NCI-H774 (cell line): ENCODE results near the gene FARP2.
"Not testable (repeated sequence)": the region's sequence is repeated elsewhere in the genome, so short reads cannot be mapped to it uniquely, and the experiment has no call there.

ENCODE experiments used
- DNase-seq: peaks from one replicate; lab custom pipeline; 2025; lab: John Stamatoyannopoulos, UW

FARP2 gene

DNA sequence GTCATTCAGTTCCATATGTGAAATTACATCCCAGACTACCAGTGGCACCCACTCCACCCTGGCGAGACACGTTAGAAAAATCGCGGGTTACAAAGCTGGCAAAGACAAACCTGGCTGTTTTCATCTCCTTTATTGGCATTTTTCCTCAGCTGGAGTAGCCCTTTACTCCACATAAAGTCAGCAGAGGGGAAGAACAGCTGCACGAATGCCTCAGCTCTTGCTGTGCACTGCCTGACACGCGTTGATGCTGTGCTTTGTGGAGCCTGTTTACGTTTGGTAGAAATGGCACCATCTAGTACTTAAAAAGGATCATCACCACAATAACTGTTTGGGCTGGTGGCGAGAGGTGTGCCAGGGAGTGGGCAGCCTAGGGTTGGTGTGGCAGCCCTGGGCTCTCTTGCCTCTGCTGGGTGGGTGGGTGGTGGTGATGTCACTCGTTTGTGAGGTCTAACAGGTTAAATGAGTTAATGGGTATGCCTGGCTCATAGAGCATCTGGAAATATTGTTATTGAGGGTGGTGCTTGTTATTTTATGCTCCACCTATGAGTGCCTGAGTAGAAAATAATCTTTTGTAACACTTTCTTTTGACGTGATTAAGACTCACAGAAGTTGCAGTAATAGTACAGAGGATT is 16.4 kb downstream of the FARP2 start:
- no peak for DNase-seq

DNA sequence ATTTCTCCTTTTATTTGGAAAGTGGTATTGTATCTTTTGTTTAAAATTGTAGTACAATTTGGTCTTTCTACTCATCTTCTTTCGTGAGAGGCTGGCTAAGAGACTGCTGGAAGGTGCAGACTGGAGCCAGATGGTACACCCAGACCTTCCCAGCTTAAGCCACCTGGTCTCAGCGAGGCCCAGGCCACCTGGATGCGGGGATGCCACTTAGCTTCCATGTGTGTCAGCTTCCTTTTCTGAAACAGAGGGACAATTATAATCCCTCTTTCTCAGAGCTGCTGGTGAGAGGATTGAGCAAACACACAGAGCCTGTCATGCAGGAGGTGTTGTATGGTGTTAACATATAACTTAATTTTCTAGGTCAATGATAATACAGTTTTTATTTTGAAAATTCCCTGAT is 17.4 kb downstream of the FARP2 start:
- peak; percentile 28 for DNase-seq

- DNase-seq, result not testable (repeated sequence)
Observed at GRCh38 chr2:241373906-241374305, 17.8 kb downstream of the FARP2 start.

GRCh38 chr2:241375300-241375699 is 19.2 kb downstream of the FARP2 start:
- no peak for DNase-seq

DNA sequence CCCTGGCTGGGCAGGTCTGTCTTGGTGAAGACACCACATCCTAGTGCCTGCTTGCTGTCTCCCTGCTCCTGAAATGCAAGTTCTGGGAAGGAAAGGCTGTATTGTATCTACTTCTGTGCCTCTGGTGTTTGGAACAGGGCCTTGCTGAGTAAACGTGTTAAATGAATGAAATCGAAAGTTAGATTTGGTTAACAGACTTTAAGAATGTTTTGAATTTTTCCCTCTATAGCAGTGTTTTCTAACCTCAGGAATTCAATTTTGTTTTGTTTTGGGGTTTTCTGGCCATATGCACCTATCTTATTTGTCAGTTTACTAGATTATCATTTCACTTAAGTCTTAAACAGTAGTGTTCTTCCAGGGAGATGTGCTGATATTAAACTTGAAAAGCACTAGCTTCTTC is 20.7 kb downstream of the FARP2 start:
- no peak for DNase-seq

DNA sequence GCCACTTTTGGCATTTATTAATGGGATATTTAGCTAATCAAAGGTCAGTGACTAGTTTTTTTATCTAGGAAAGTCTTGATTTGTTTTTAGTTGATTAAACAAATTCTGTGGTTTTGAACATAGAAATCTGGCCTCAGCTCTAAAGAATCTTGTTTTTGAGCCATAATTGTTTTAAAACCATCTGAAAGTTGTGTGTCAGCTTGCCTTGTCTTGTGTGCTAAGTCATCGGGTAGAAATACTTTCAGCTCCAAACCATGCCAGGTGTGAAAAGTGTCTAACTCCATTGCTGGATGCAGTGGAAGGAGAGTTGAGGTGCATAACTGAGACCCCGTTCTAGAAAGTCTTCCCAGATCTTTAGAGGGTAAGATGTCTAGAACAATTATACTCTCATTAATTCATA is 22.7 kb downstream of the FARP2 start:
- no peak for DNase-seq

DNA sequence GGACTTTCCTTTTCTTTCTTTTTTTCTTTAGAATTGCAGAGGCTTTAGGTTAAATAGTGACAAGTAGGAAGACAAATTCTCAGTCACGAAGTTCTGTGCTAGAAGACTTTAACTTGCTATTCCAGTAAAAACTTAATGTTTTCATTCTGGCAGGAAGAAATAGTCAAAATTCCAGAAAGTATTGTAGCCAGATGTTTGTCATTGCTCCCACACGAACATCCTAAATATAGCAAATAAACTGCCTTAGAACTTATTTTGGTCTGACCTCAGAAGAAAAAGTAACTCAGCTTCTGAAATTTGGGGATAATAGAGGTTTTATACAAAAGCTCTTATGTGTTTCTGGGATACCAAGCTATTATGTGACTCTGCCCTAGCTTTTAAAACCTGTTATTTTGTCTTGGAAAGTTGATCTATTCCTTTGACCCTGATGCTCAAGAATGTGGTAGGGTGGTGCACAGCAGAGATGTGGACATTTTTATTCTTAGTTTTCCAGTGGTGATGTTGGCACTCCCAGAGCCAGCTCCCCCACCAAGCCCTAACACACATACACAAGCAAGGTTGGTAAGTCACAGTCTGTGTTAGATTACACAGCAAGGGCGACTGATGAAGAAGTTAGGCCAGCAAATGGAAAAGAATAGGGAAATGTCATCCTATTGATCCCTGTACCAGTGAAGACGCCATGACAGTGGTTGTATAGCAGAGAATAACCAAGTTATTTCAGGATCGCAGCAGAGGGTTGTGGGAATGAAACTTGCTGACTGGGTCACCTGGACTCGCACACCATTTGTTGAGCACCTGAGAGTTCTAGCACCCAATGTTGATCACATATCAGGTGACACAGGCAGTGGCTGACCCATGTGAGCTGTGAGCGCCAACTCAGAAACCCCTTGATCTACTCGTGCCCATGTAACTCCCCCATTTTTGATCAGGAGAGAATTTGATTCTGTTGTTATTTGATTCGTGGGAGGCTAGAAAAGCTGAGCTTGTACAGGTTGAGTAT is 23.7 kb downstream of the FARP2 start:
- no peak for DNase-seq

DNA sequence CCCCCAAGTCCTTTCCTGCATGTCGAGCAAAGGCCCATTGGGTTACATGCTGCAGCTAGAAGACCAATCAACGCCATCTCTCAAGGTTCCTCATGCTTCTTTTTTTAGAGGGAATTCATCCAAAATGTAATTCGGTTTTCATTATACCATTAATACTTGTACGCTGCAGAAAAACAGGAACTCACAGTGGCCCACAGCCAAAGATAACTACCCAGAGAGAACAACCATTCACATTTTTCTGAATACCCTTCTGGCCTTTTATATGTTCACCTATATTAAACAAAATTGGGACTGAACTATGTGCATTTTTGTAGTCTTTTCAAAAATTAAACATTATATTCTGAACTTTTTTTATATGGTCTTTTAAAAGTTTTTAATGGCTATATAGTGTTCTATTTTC is 25.8 kb downstream of the FARP2 start:
- DNase-seq, result no peak

DNA sequence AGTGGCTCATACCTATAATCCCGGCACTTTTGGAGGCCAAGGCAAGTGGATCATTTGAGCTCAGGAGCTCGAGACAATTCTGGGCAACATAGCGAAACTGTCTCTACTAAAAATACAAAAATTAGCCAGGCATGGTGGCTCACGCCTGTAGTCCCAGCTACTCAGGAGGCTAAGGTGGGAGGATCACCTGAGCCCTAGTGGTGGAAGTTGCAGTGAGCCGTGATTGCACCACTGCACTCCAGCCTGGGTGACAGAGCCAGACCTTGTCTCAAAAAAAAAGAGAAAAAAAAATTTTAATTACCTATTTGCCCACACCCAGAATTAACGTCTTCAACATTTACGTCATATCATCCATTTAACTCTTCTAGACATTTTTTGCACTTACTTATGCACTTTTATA is 29.4 kb downstream of the FARP2 start:
- not testable (repeated sequence) for DNase-seq

- no peak for DNase-seq
Observed at GRCh38 chr2:241386519-241386918, 30.4 kb downstream of the FARP2 start.

GRCh38 chr2:241389697-241390096 is 33.6 kb downstream of the FARP2 start:
- DNase-seq, result no peak

GRCh38 chr2:241390301-241391206 is 34.5 kb downstream of the FARP2 start:
- DNase-seq, result no peak

DNA sequence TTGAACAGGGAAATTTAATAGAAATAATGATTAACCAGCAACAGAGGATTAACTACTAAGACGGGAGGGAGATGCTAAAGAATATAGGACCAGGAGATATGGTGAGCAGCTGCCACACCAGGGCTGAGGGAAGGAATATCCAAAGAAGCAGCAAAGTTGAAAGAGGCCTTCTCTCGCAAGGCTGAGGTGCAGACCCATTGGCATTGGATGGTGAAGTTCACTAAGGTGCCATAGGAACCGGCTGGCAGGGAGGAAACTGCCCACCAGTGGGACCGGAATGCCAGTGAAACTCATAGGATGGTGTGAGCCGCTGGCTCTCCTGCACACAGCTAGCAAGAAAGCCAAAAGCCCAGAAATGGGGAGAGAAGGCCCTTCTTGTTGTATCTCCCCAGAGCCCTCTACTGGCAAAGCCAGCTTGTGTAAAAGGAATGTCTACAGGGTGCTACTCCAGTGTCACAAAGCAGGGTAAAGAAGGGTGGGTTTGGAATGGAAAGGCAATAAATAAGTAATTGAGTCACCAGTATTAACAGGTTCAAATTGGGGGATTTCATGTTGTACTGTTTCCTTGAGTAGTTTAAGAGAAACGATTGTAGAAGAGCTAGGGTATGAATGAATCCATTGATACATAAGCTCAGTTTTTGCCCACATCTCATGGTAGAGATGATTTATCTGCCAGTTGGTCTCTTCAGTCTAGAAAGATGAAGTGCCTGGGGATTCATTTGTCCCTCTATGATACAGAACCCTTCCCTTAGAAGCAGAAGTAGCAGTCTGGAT is 36.0 kb downstream of the FARP2 start:
- DNase-seq, result no peak

DNA sequence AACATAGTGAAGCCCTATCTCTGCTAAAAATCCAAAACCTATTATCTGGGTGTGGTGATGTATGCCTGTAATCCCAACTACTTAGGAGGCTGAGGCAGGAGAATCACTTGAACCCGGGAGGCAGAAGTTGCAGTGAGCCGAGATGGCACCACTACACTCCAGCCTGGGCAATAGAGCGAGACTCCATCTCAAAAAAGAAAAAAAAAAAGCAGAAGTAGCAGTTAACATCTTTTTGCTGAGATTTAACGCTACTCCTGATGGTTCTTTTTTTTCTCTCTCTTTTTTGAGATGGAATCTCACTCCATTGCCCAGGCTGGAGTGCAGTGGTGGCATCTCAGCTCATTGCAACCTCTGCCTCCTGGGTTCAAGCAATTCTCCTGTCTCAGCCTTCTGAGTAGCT is 36.7 kb downstream of the FARP2 start:
- DNase-seq, result not testable (repeated sequence)

- DNase-seq, result no peak
Observed at GRCh38 chr2:241393524-241394196, 37.6 kb downstream of the FARP2 start.

GRCh38 chr2:241396809-241397208 is 40.7 kb downstream of the FARP2 start:
- not testable (repeated sequence) for DNase-seq

GRCh38 chr2:241399941-241400922 is 44.1 kb downstream of the FARP2 start:
- no peak for DNase-seq

DNA sequence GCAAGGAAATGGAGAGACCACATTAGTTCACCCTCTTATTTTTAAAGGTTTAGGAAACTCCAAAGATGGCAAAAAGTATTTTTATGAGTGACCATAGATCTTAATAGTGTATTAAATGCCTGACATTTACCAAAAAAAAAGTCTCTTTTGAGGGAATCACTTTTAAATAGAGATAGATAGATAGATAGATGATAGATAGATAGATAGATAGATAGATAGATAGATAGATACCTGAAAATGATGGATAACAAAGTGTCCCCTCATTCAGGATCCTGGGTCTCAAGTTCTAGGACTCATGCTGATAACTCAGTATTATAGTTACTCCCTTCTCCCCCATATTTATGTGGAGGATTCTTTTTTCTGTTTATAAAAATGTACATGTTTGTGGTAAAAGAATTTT is 52.8 kb downstream of the FARP2 start:
- no peak for DNase-seq

DNA sequence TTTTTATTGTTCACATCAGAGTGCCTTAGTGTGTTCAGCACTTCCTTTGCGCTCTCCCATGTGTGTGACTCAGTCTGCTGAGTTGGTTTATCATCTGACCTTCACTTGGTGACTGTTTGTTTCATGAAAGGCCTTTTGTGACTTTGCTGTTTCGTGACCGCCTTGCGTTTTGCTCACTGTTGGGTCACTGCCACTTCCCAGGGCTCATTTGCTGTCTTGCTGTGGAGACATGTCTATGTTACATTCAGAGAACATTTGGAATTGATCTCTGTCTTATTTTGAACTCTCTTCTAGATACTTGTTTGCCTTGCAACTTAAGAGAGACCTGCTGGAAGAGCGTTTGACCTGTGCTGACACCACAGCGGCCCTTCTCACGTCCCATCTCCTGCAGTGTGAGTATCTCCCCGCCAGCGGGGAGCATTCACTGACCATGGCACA is 54.7 kb downstream of the FARP2 start:
- no peak for DNase-seq

GRCh38 chr2:241412144-241412543 is 56.1 kb downstream of the FARP2 start:
- DNase-seq, result no peak
